Measurements from ENCODE around the gene CDC45.

CDC45 gene

GRCh38 chr22:19567157-19568009, 87.7 kb downstream of the CDC45 start:
- DNase-seq = no peak

GRCh38 chr22:19568337-19569275, 88.9 kb downstream of the CDC45 start:
- DNase-seq = no peak

- DNase-seq = no peak
Measured at GRCh38 chr22:19569276-19569640, 89.5 kb downstream of the CDC45 start.

- DNase-seq = no peak
Measured at GRCh38 chr22:19569976-19570375, 90.3 kb downstream of the CDC45 start.

Data from NCI-H1105 (cell line).